Measurements from ENCODE around the gene WDHD1. TPM values are rescaled to one million over a fixed set of nuclear protein-coding genes. Genes with fewer than 3 reads are reported as not detected.
A peak's percentile ranks its signal among the peaks of the same experiment; 100 is the strongest.

Gene WDHD1
- total RNA-seq: 9.0 and 14.2 TPM in 2 replicates

- no peak for TF ChIP-seq CTCF (IDR thresholded peaks at IDR 0.05; ENCODE audit: insufficient read depth, low read depth, low read length)
- DNase-seq (ENCODE audit: low read depth): peak; percentile 94
Measured at GRCh38 chr14:55026793-55027561, at the start of gene WDHD1, which contains the start of gene SOCS4. Gene WDHD1, minus strand, starts transcription at chr14:55027099. Its CDS starts 312 bp downstream, at chr14:55026787. Gene SOCS4, plus strand, starts transcription at chr14:55027236. Its CDS starts 15,806 bp downstream, at chr14:55043042.

GRCh38 chr14:55075628-55076175 lies 48.8 kb upstream of the WDHD1 start:
- TF ChIP-seq CTCF (IDR thresholded peaks at IDR 0.05; ENCODE audit: insufficient read depth, low read depth, low read length): no peak
- no peak for DNase-seq (ENCODE audit: low read depth)
- H3K4me3 ChIP-seq (ENCODE audit: low read depth, low read length): no peak overlapping the region

More at GRCh38 chr14:55026793-55027561, at the start of gene WDHD1, which contains the start of gene SOCS4:
- H3K4me3 ChIP-seq (ENCODE audit: low read depth, low read length): peak within 1 kb of the TSS; percentile 95

- DNase-seq (ENCODE audit: low read depth): peak; percentile 43
- TF ChIP-seq CTCF (IDR thresholded peaks at IDR 0.05; ENCODE audit: insufficient read depth, low read depth, low read length): no peak
- no peak overlapping the region for H3K4me3 ChIP-seq (ENCODE audit: low read depth, low read length)
Measured at GRCh38 chr14:55074662-55075061, 47.8 kb upstream of the WDHD1 start.

GRCh38 chr14:55073856-55074255 lies 47.0 kb upstream of the WDHD1 start:
- peak; percentile 84 for DNase-seq (ENCODE audit: low read depth)
- no peak for TF ChIP-seq CTCF (IDR thresholded peaks at IDR 0.05; ENCODE audit: insufficient read depth, low read depth, low read length)
- no peak overlapping the region for H3K4me3 ChIP-seq (ENCODE audit: low read depth, low read length)

- peak; percentile 62 for DNase-seq (ENCODE audit: low read depth)
- TF ChIP-seq CTCF (IDR thresholded peaks at IDR 0.05; ENCODE audit: insufficient read depth, low read depth, low read length): no peak
- H3K4me3 ChIP-seq (ENCODE audit: low read depth, low read length): no peak overlapping the region
Measured at GRCh38 chr14:55071870-55072640, 45.2 kb upstream of the WDHD1 start.

- no peak for TF ChIP-seq CTCF (IDR thresholded peaks at IDR 0.05; ENCODE audit: insufficient read depth, low read depth, low read length)
- DNase-seq (ENCODE audit: low read depth): peak; percentile 75
Measured at GRCh38 chr14:55070981-55071411, 44.1 kb upstream of the WDHD1 start.

More at GRCh38 chr14:55070981-55071411, 44.1 kb upstream of the WDHD1 start:
- H3K4me3 ChIP-seq (ENCODE audit: low read depth, low read length): no peak overlapping the region

Data from fibroblast of villous mesenchyme (primary cell).